ENCODE measurements around the gene OLA1. TPM values are rescaled to one million over a fixed set of nuclear protein-coding genes. Genes with fewer than 3 reads are reported as not detected.

The OLA1 gene
- polyA plus RNA-seq, 3 donors, result 166 to 177 (median 172) TPM

GRCh38 chr2:174122185-174122584 is 126.1 kb downstream of the OLA1 start:
- no peak for DNase-seq (ENCODE audit: low read depth in 3 of 3, low spot score in 2 of 3)

GRCh38 chr2:174121612-174122011 is 126.7 kb downstream of the OLA1 start:
- no peak for DNase-seq (ENCODE audit: low read depth in 3 of 3, low spot score in 2 of 3)

- no peak for DNase-seq (ENCODE audit: low read depth in 3 of 3, low spot score in 2 of 3)
Measured at GRCh38 chr2:174121175-174121574, 127.2 kb downstream of the OLA1 start.

GRCh38 chr2:174120346-174120745 is 128.0 kb downstream of the OLA1 start:
- DNase-seq (ENCODE audit: low read depth in 3 of 3, low spot score in 2 of 3), result no peak

GRCh38 chr2:174117951-174118930 is 130.1 kb downstream of the OLA1 start:
- DNase-seq (ENCODE audit: low read depth in 3 of 3, low spot score in 2 of 3), result no peak

- no peak for DNase-seq (ENCODE audit: low read depth in 3 of 3, low spot score in 2 of 3)
Measured at GRCh38 chr2:174112073-174112472, 136.3 kb downstream of the OLA1 start.

- no peak for DNase-seq (ENCODE audit: low read depth in 3 of 3, low spot score in 2 of 3)
Measured at GRCh38 chr2:174108579-174108978, 139.8 kb downstream of the OLA1 start.

GRCh38 chr2:174106736-174107135 is 141.6 kb downstream of the OLA1 start:
- DNase-seq (ENCODE audit: low read depth in 3 of 3, low spot score in 2 of 3), result no peak

GRCh38 chr2:174094542-174094941 is 153.8 kb downstream of the OLA1 start:
- no peak for DNase-seq (ENCODE audit: low read depth in 3 of 3, low spot score in 2 of 3)

GRCh38 chr2:174090476-174090875 is 157.9 kb downstream of the OLA1 start:
- no peak for DNase-seq (ENCODE audit: low read depth in 3 of 3, low spot score in 2 of 3)

GRCh38 chr2:174088706-174089460 is 159.4 kb downstream of the OLA1 start:
- no peak for DNase-seq (ENCODE audit: low read depth in 3 of 3, low spot score in 2 of 3)

GRCh38 chr2:174086708-174087107 is 161.6 kb downstream of the OLA1 start:
- no peak for DNase-seq (ENCODE audit: low read depth in 3 of 3, low spot score in 2 of 3)

- DNase-seq (ENCODE audit: low read depth in 3 of 3, low spot score in 2 of 3), result no peak
Measured at GRCh38 chr2:174085781-174086180, 162.6 kb downstream of the OLA1 start.

GRCh38 chr2:174083843-174084458 is 164.4 kb downstream of the OLA1 start:
- no peak for DNase-seq (ENCODE audit: low read depth in 3 of 3, low spot score in 2 of 3)

- DNase-seq (ENCODE audit: low read depth in 3 of 3, low spot score in 2 of 3), result no peak
Measured at GRCh38 chr2:174080672-174081121, 167.6 kb downstream of the OLA1 start.

GRCh38 chr2:174078275-174078674 is 170.1 kb downstream of the OLA1 start:
- DNase-seq (ENCODE audit: low read depth in 3 of 3, low spot score in 2 of 3), result no peak

- no peak for DNase-seq (ENCODE audit: low read depth in 3 of 3, low spot score in 2 of 3)
Measured at GRCh38 chr2:174076975-174077374, 171.4 kb downstream of the OLA1 start.

- DNase-seq (ENCODE audit: low read depth in 3 of 3, low spot score in 2 of 3), result no peak
Measured at GRCh38 chr2:174076040-174076439, 172.3 kb downstream of the OLA1 start.

- no peak for DNase-seq (ENCODE audit: low read depth in 3 of 3, low spot score in 2 of 3)
Measured at GRCh38 chr2:174074831-174075230, 173.5 kb downstream of the OLA1 start.

GRCh38 chr2:174072857-174073256 is 175.5 kb downstream of the OLA1 start:
- DNase-seq (ENCODE audit: low read depth in 3 of 3, low spot score in 2 of 3), result no peak

- no peak for DNase-seq (ENCODE audit: low read depth in 3 of 3, low spot score in 2 of 3)
Measured at GRCh38 chr2:174072069-174072468, 176.3 kb downstream of the OLA1 start.

Measured in right renal cortex interstitium (tissue), 3 donors.